Fibroblast of lung (primary cell): ENCODE results near the gene GRIN3B. TPM values are rescaled to one million over a fixed set of nuclear protein-coding genes. Genes with fewer than 3 reads are reported as not detected.

Experiments
- DNase-seq, 2 donors: peaks; one replicate each; pipeline versions ENCODE4 v3.0.0 to v3.0.0-alpha.2; 2010; ENCODE audit warnings: low read depth in 2 of 2
- H2AFZ ChIP-seq: 2 replicates; pipeline ENCODE4 v1.5.1; 2012; ENCODE audit warnings: low read length, control low read depth, inconsistent platforms
- H3K27ac ChIP-seq: 2 replicates; pipeline ENCODE4 v1.5.1; 2011; ENCODE audit warnings: low read length, control low read depth; ENCODE audit not compliant: insufficient read depth
- H3K27me3 ChIP-seq: 2 replicates; pipeline ENCODE4 v1.5.1; 2011; ENCODE audit warnings: mild to moderate bottlenecking, low read length; ENCODE audit not compliant: control insufficient read depth, insufficient read depth
- H3K36me3 ChIP-seq: 2 replicates; pipeline ENCODE4 v1.5.1; 2011; ENCODE audit warnings: low read length; ENCODE audit not compliant: control insufficient read depth, insufficient read depth
- H3K4me1 ChIP-seq: 2 replicates; pipeline ENCODE4 v1.5.1; 2011; ENCODE audit warnings: low read length; ENCODE audit not compliant: control insufficient read depth, insufficient read depth; ENCODE audit errors: extremely low read depth
- H3K4me2 ChIP-seq: 2 replicates; pipeline ENCODE4 v1.5.1; 2011; ENCODE audit warnings: low read length, control low read depth; ENCODE audit not compliant: insufficient read depth; ENCODE audit errors: extremely low read depth
- H3K4me3 ChIP-seq, 4 experiments: fragments of 200-600 bp in 1 of 4; sonication (generic) in 1 of 4; replicated peaks in 1 of 4; 2 replicates each; pipeline ENCODE4 v1.5.1; 2011 to 2016; ENCODE audit warnings: low read length in 4 of 4, low read depth in 3 of 4, mild to moderate bottlenecking in 3 of 4, control low read depth in 2 of 4, inconsistent platforms in 1 of 4, mixed read lengths in 1 of 4; ENCODE audit not compliant: insufficient read depth in 1 of 4; ENCODE audit errors: control extremely low read depth in 1 of 4
- H3K79me2 ChIP-seq: 2 replicates; pipeline ENCODE4 v1.5.1; 2012; ENCODE audit warnings: mild to moderate bottlenecking, low read length, inconsistent platforms; ENCODE audit not compliant: control insufficient read depth, insufficient read depth
- H3K9ac ChIP-seq: 2 replicates; pipeline ENCODE4 v1.5.1; 2011; ENCODE audit warnings: mild to moderate bottlenecking, low read length, control low read depth; ENCODE audit not compliant: insufficient read depth
- H3K9me3 ChIP-seq: 2 replicates; pipeline ENCODE4 v1.5.1; 2012; ENCODE audit warnings: low read depth, low read length; ENCODE audit not compliant: control insufficient read depth, insufficient read depth
- H4K20me1 ChIP-seq: 2 replicates; pipeline ENCODE4 v1.5.1; 2011; ENCODE audit warnings: low read length; ENCODE audit not compliant: control insufficient read depth, insufficient read depth; ENCODE audit errors: extremely low read depth
- EZH2 ChIP-seq: IDR thresholded peaks from 2 replicates; pipeline ENCODE4 v1.5.1; 2012; ENCODE audit warnings: low read length, control low read depth, mild to moderate bottlenecking; ENCODE audit errors: missing control alignments
- polyA plus RNA-seq, 2 donors: library from polyadenylated mRNA; depleted of rRNA in 1 of 2; stranded (reverse) in 1 of 2; unstranded in 1 of 2; fragments of >200 nt; gene quantifications; 2 replicates each; pipeline ENCODE4 v1.2.1, GENCODE V29; 2011 to 2012; ENCODE audit warnings: missing spikeins in 1 of 2
- total RNA-seq: library from RNA; depleted of rRNA; stranded (reverse); fragments of >200 nt; gene quantifications from 2 replicates; pipeline ENCODE4 v1.2.1, GENCODE V29; 2014
- TF ChIP-seq, protein P1 (sequence below), 2 donors: IDR thresholded peaks in 1 of 2; conservative IDR thresholded peaks in 1 of 2; 1 replicate in 1 of 2; 2 replicates in 1 of 2; pipeline ENCODE4 v1.5.1; 2011 to 2012; ENCODE audit warnings: low read length in 2 of 2, control low read depth in 1 of 2, inconsistent platforms in 1 of 2, low read depth in 1 of 2, mild to moderate bottlenecking in 1 of 2

Gene GRIN3B
- total and polyA plus RNA-seq, 2 donors (not counting 1 experiment from before 2014, with no cell fraction given), result 0.12 to 0.66 TPM

DNA sequence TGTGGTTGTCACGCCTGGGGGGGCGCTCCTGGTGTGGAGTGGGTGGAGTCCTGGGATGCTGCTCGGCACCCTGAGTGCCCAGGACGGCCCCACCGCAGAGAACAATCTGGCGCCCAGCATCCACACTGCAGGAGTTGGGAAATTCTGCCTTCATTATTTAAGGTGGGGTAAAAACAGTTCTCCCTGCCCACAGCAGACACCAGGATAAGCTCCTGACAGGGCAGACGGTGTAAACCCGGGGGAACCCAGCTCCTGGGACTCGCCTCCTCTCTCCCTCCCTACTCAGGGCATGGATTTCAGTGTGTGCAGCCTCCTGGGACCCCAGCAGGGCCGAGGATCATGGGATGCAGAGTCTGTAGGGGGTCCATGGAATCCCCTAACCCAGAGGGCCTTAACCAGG, 23.7 kb upstream of the GRIN3B start:
- no peak overlapping the region for H3K27ac ChIP-seq
- DNase-seq, result no peak
- H2AFZ ChIP-seq, result no peak overlapping the region
- TF ChIP-seq, protein P1, sequence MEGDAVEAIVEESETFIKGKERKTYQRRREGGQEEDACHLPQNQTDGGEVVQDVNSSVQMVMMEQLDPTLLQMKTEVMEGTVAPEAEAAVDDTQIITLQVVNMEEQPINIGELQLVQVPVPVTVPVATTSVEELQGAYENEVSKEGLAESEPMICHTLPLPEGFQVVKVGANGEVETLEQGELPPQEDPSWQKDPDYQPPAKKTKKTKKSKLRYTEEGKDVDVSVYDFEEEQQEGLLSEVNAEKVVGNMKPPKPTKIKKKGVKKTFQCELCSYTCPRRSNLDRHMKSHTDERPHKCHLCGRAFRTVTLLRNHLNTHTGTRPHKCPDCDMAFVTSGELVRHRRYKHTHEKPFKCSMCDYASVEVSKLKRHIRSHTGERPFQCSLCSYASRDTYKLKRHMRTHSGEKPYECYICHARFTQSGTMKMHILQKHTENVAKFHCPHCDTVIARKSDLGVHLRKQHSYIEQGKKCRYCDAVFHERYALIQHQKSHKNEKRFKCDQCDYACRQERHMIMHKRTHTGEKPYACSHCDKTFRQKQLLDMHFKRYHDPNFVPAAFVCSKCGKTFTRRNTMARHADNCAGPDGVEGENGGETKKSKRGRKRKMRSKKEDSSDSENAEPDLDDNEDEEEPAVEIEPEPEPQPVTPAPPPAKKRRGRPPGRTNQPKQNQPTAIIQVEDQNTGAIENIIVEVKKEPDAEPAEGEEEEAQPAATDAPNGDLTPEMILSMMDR (conservative IDR thresholded peaks at IDR 0.05 in 1 of 2, IDR thresholded peaks at IDR 0.05 in 1 of 2; ENCODE audit: low read depth in 1 of 2, low read length in 2 of 2), result no peak
- TF ChIP-seq EZH2, result no peak
- no peaks in the 10 kb centered on the region for H3K36me3 ChIP-seq
- no peaks in the 10 kb centered on the region for H3K79me2 ChIP-seq
- no peaks in the 10 kb centered on the region for H3K27me3 ChIP-seq
- H3K4me1 ChIP-seq, result peaks cover 9% of the 10 kb centered on the region
- no peak overlapping the region for H3K9ac ChIP-seq
- no peaks in the 10 kb centered on the region for H3K9me3 ChIP-seq
- no peak overlapping the region for H3K4me2 ChIP-seq
- no peak overlapping the region for H3K4me3 ChIP-seq
- H4K20me1 ChIP-seq, result no peaks in the 10 kb centered on the region

- TF ChIP-seq, protein P1 (conservative IDR thresholded peaks at IDR 0.05 in 1 of 2, IDR thresholded peaks at IDR 0.05 in 1 of 2; ENCODE audit: low read depth in 1 of 2, low read length in 2 of 2), result no peak
- TF ChIP-seq EZH2, result no peak
- no peaks in the 10 kb centered on the region for H3K27me3 ChIP-seq
- H3K4me3 ChIP-seq, result no peak overlapping the region
- no peak overlapping the region for H2AFZ ChIP-seq
- peaks cover 9% of the 10 kb centered on the region for H3K4me1 ChIP-seq
- H3K27ac ChIP-seq, result no peak overlapping the region
- DNase-seq, result no peak
- H4K20me1 ChIP-seq, result no peaks in the 10 kb centered on the region
- no peaks in the 10 kb centered on the region for H3K79me2 ChIP-seq
- no peak overlapping the region for H3K4me2 ChIP-seq
- no peak overlapping the region for H3K9ac ChIP-seq
- no peaks in the 10 kb centered on the region for H3K9me3 ChIP-seq
- H3K36me3 ChIP-seq, result no peaks in the 10 kb centered on the region
These were observed 23.2 kb upstream of the GRIN3B start for GRCh38 chr19:977058-977464.

- no peak overlapping the region for H2AFZ ChIP-seq
- no peak overlapping the region for H3K27ac ChIP-seq
- no peak overlapping the region for H3K4me2 ChIP-seq
- H3K4me3 ChIP-seq, result no peak overlapping the region
- TF ChIP-seq EZH2, result no peak
- TF ChIP-seq, protein P1 (conservative IDR thresholded peaks at IDR 0.05 in 1 of 2, IDR thresholded peaks at IDR 0.05 in 1 of 2; ENCODE audit: low read depth in 1 of 2, low read length in 2 of 2), result no peak
- H3K9ac ChIP-seq, result no peak overlapping the region
- H3K36me3 ChIP-seq, result no peaks in the 10 kb centered on the region
- H3K9me3 ChIP-seq, result no peaks in the 10 kb centered on the region
- no peaks in the 10 kb centered on the region for H3K27me3 ChIP-seq
- peaks cover under 1% of the 10 kb centered on the region for H3K79me2 ChIP-seq
- peaks cover 13% of the 10 kb centered on the region for H3K4me1 ChIP-seq
- H4K20me1 ChIP-seq, result no peaks in the 10 kb centered on the region
- no peak for DNase-seq
These were observed 20.9 kb upstream of the GRIN3B start for GRCh38 chr19:979318-979741.
